CD4-positive, alpha-beta T cell treated with Interleukin-17A for 4 hours (primary cell): ENCODE measurements around the gene LYPLA2.
A peak's percentile ranks its signal among the peaks of the same experiment; 100 is the strongest.

Source experiments
- DNase-seq: peaks from one replicate; pipeline ENCODE4 v3.0.0-alpha.2; 2020; ENCODE audit warnings: mixed read lengths

The LYPLA2 gene

GRCh38 chr1:23790696-23791515, at the start of gene LYPLA2:
Gene LYPLA2, plus strand, starts transcription at chr1:23791145. Its CDS starts 1,538 bp downstream, at chr1:23792683.
- DNase-seq, result peak; percentile 90

GRCh38 chr1:23741609-23742008, 49.3 kb upstream of the LYPLA2 start:
- DNase-seq, result no peak

GRCh38 chr1:23742670-23743286, 48.2 kb upstream of the LYPLA2 start:
- DNase-seq, result no peak

- peak; percentile 82 for DNase-seq
These were observed 47.4 kb upstream of the LYPLA2 start, which contains the start of gene ELOA for GRCh38 chr1:23743287-23744152. Gene ELOA, plus strand, starts transcription at chr1:23743471. Its CDS starts 33 bp downstream, at chr1:23743504.

GRCh38 chr1:23745515-23745914, 45.4 kb upstream of the LYPLA2 start:
- DNase-seq, result no peak

GRCh38 chr1:23748016-23748415, 42.9 kb upstream of the LYPLA2 start:
- no peak for DNase-seq

GRCh38 chr1:23751050-23751814, 39.7 kb upstream of the LYPLA2 start:
- DNase-seq, result peak; percentile 19

- no peak for DNase-seq
These were observed 39.1 kb upstream of the LYPLA2 start for GRCh38 chr1:23751815-23752200.

GRCh38 chr1:23752909-23753308, 38.0 kb upstream of the LYPLA2 start:
- no peak for DNase-seq

- DNase-seq, result no peak
These were observed 34.3 kb upstream of the LYPLA2 start for GRCh38 chr1:23756676-23757075.

GRCh38 chr1:23757812-23758211, 33.1 kb upstream of the LYPLA2 start:
- DNase-seq, result no peak

- DNase-seq, result no peak
These were observed 31.7 kb upstream of the LYPLA2 start for GRCh38 chr1:23759277-23759676.

- no peak for DNase-seq
These were observed 27.8 kb upstream of the LYPLA2 start for GRCh38 chr1:23763041-23763577.

- no peak for DNase-seq
These were observed 22.2 kb upstream of the LYPLA2 start for GRCh38 chr1:23768733-23769132.

GRCh38 chr1:23772049-23772853, 18.7 kb upstream of the LYPLA2 start:
- peak; percentile 88 for DNase-seq

GRCh38 chr1:23772854-23773242, 18.1 kb upstream of the LYPLA2 start:
- no peak for DNase-seq

- no peak for DNase-seq
These were observed 16.6 kb upstream of the LYPLA2 start for GRCh38 chr1:23774174-23774880.

- no peak for DNase-seq
These were observed 14.7 kb upstream of the LYPLA2 start for GRCh38 chr1:23776217-23776616.

GRCh38 chr1:23777979-23778814, 12.7 kb upstream of the LYPLA2 start, which contains the start of gene PITHD1:
Gene PITHD1, plus strand, starts transcription at chr1:23778418. Its CDS starts 98 bp downstream, at chr1:23778516.
- peak; percentile 87 for DNase-seq
